Measurements from ENCODE around the gene HOXA13. TPM values are rescaled to one million over a fixed set of nuclear protein-coding genes. Genes with fewer than 3 reads are reported as not detected.

The HOXA13 gene
- total and polyA plus RNA-seq, 4 donors: 0.02 TPM; not detected in 3

DNA sequence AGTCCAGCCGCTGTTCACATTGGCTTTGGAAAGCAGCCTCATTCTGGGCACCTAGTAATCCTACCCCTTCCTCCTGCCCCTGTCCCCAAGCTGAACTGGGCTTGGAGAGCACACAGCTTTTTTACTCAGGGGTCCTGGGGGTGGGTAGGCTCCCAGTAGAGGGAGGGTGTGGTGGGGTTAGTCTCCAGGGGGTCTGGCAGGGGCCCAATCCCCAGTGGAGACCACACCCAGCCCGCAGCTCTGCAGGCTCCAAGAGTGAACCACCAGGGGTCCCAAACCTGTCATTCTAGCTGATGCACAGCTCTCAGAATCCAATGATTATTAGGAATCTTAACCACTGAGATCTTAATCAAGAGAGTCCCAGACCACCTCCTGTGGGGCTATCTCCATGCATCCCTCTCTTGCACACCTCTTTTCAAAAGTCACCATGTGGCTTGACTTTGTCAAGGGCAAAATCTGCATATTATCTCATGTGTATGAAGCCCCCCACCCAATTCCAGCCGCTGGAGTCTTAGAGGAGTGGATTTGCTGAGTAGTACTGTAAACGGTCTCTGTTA, 17.5 kb downstream of the HOXA13 start:
- peaks cover 17 to 56% (median 26%) of the 10 kb centered on the region in 4 donors for H3K27me3 ChIP-seq (ENCODE audit: control insufficient read depth in 4 of 4, insufficient read depth in 4 of 4, low read length in 3 of 4)
- no peak overlapping the region for H3K27ac ChIP-seq (ENCODE audit: low read depth in 1 of 2, low read length in 2 of 2)
- H3K9me3 ChIP-seq (ENCODE audit: control insufficient read depth in 4 of 4, low read length in 3 of 4): peaks cover 0 to 4% (median 0%) of the 10 kb centered on the region in 4 donors
- no peaks in the 10 kb centered on the region for H3K36me3 ChIP-seq (ENCODE audit: control insufficient read depth in 4 of 4, insufficient read depth in 3 of 4, low read depth in 1 of 4, low read length in 3 of 4)
- TF ChIP-seq TAF1 (conservative IDR thresholded peaks at IDR 0.05) (no peak), SP1 (IDR thresholded peaks at IDR 0.05) (no peak), NR2F2 (IDR thresholded peaks at IDR 0.05) (no peak), HNF4A (conservative IDR thresholded peaks at IDR 0.05) (no peak), RXRA (IDR thresholded peaks at IDR 0.05) (no peak), EGR1 (IDR thresholded peaks at IDR 0.05; ENCODE audit: low read depth in 2 of 2) (no peak), YY1 (IDR thresholded peaks at IDR 0.05) (no peak), FOXA1 (IDR thresholded peaks at IDR 0.05) (no peak), FOXA2 (IDR thresholded peaks at IDR 0.05) (no peak), HNF4G (IDR thresholded peaks at IDR 0.05) (no peak), JUND (IDR thresholded peaks at IDR 0.05) (no peak)
- TF ChIP-seq, protein P1, sequence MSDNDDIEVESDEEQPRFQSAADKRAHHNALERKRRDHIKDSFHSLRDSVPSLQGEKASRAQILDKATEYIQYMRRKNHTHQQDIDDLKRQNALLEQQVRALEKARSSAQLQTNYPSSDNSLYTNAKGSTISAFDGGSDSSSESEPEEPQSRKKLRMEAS (IDR thresholded peaks at IDR 0.05): no peak
- TF ChIP-seq, protein P2, sequence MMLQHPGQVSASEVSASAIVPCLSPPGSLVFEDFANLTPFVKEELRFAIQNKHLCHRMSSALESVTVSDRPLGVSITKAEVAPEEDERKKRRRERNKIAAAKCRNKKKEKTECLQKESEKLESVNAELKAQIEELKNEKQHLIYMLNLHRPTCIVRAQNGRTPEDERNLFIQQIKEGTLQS (IDR thresholded peaks at IDR 0.05): no peak
- WGBS: 20% methylated on average over 4 of the region's 4 CpGs
- H3K4me3 ChIP-seq (ENCODE audit: low read depth in 1 of 3, low read length in 3 of 3): no peak overlapping the region
- no peak overlapping the region for H3K9ac ChIP-seq (ENCODE audit: low read depth in 1 of 2, low read length in 2 of 2)
- no peak for DNase-seq (ENCODE audit: low spot score)
- H3K4me1 ChIP-seq (ENCODE audit: control insufficient read depth in 4 of 4, insufficient read depth in 4 of 4, low read length in 3 of 4): peaks cover 2 to 24% (median 14%) of the 10 kb centered on the region in 4 donors

DNA sequence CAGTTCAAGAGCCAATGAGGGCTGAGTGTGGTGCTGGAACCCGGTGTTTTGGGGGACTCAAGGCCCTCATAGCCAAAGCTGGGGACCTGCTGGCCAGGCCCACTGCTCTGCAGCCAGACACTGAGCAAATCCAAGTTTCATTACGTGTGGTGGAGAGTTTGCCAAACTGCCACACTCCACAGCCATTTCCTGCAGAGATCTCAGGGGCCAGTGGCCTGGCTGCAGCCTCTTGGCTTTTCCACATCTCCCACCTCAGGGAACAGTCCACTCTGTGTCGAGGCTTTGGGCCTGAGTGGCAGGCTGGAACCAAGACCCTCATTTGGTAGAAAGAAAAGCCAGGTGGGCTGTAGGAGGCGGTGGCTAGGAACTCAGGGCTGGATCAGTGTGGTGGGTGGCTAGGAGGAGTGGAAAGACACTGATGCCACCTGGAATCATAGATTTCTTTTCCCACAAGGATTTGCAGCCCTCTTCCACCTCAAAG, 18.1 kb downstream of the HOXA13 start:
- no peak for TF ChIP-seq HNF4A (conservative IDR thresholded peaks at IDR 0.05)
- TF ChIP-seq HNF4G (IDR thresholded peaks at IDR 0.05): no peak
- no peak for TF ChIP-seq TAF1 (conservative IDR thresholded peaks at IDR 0.05)
- TF ChIP-seq NR2F2 (IDR thresholded peaks at IDR 0.05): no peak
- Histone ChIP-seq H3K27me3 (ENCODE audit: control insufficient read depth in 4 of 4, insufficient read depth in 4 of 4, low read length in 3 of 4) (peaks cover 17 to 61% (median 25%) of the 10 kb centered on the region in 4 donors), H3K9ac (ENCODE audit: low read depth in 1 of 2, low read length in 2 of 2) (no peak overlapping the region), H3K4me3 (ENCODE audit: low read depth in 1 of 3, low read length in 3 of 3) (no peak overlapping the region), H3K36me3 (ENCODE audit: control insufficient read depth in 4 of 4, insufficient read depth in 3 of 4, low read depth in 1 of 4, low read length in 3 of 4) (no peaks in the 10 kb centered on the region), H3K4me1 (ENCODE audit: control insufficient read depth in 4 of 4, insufficient read depth in 4 of 4, low read length in 3 of 4) (peaks cover 2 to 24% (median 14%) of the 10 kb centered on the region in 4 donors), H3K27ac (ENCODE audit: low read depth in 1 of 2, low read length in 2 of 2) (no peak overlapping the region), H3K9me3 (ENCODE audit: control insufficient read depth in 4 of 4, low read length in 3 of 4) (peaks cover 0 to 4% (median 0%) of the 10 kb centered on the region in 4 donors)
- 40% methylated on average over 4 of the region's 4 CpGs for WGBS
- no peak for DNase-seq (ENCODE audit: low spot score)

DNA sequence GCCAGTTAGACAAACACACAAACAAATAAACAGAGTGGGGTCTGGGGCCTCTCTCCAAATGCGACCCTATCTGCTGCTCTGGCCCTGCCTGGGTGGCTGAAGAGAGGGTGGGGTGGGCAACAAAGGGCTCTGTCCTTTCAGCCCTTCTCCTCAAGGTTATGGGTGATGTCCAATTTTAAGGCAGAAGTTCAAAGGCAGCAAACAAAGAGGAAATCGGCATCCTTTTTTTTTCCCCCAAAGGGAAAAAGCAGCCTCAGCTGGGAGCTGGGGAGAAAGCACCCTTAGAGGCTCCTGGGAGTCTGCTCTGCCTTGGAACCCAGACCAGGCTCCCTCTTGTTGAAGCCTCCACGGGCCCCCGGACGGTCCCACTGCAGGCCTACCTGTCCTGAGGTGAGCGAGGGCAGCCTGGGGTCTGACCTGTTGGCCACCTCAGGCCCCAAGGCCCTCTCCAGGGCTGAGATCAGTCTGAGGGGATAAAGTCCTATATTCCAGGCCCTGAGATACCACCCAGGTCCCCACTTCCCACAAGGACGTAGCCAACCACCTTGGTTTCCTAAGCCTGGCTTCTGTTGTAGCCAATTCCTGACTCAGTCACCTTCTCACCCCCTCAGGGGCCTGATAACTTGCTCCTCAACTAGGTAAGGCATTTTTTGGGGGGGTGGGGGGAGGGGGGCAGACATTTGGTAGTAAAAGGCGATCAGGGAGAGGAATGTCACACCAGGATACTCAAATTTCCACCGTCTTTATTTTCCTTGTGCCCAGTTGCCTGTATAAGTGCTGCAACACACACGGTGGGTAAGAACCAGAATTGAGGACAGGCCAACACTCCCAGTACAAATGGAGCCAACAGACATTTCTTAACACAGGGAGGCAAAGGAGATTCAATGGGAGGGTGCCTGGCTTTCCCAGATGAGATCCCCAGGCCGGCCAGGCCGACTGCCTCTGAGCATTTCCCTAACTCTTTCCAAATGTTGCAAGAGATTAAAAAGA, 19.2 kb downstream of the HOXA13 start:
- peaks cover 2 to 24% (median 14%) of the 10 kb centered on the region in 4 donors for H3K4me1 ChIP-seq (ENCODE audit: control insufficient read depth in 4 of 4, insufficient read depth in 4 of 4, low read length in 3 of 4)
- peaks cover 18 to 68% (median 25%) of the 10 kb centered on the region in 4 donors for H3K27me3 ChIP-seq (ENCODE audit: control insufficient read depth in 4 of 4, insufficient read depth in 4 of 4, low read length in 3 of 4)
- H3K9ac ChIP-seq (ENCODE audit: low read depth in 1 of 2, low read length in 2 of 2): no peak overlapping the region
- H3K36me3 ChIP-seq (ENCODE audit: control insufficient read depth in 4 of 4, insufficient read depth in 3 of 4, low read depth in 1 of 4, low read length in 3 of 4): no peaks in the 10 kb centered on the region
- H3K9me3 ChIP-seq (ENCODE audit: control insufficient read depth in 4 of 4, low read length in 3 of 4): peaks cover 0 to 4% (median 0%) of the 10 kb centered on the region in 4 donors
- no peak for DNase-seq (ENCODE audit: low spot score)
- no peak overlapping the region for H3K27ac ChIP-seq (ENCODE audit: low read depth in 1 of 2, low read length in 2 of 2)
- 37% methylated on average over 12 of the region's 12 CpGs for WGBS
- no peak overlapping the region for H3K4me3 ChIP-seq (ENCODE audit: low read depth in 1 of 3, low read length in 3 of 3)
- TF ChIP-seq HNF4A (conservative IDR thresholded peaks at IDR 0.05) (no peak), YY1 (IDR thresholded peaks at IDR 0.05) (no peak), RAD21 (IDR thresholded peaks at IDR 0.05) (no peak), GABPA (IDR thresholded peaks at IDR 0.05 in 1 of 2, conservative IDR thresholded peaks at IDR 0.05 in 1 of 2) (no peak), NR2F2 (IDR thresholded peaks at IDR 0.05) (no peak), FOXA2 (IDR thresholded peaks at IDR 0.05) (no peak), TAF1 (conservative IDR thresholded peaks at IDR 0.05) (no peak), EGR1 (IDR thresholded peaks at IDR 0.05; ENCODE audit: low read depth in 2 of 2) (no peak), HNF4G (IDR thresholded peaks at IDR 0.05) (no peak)
- TF ChIP-seq, protein P3, sequence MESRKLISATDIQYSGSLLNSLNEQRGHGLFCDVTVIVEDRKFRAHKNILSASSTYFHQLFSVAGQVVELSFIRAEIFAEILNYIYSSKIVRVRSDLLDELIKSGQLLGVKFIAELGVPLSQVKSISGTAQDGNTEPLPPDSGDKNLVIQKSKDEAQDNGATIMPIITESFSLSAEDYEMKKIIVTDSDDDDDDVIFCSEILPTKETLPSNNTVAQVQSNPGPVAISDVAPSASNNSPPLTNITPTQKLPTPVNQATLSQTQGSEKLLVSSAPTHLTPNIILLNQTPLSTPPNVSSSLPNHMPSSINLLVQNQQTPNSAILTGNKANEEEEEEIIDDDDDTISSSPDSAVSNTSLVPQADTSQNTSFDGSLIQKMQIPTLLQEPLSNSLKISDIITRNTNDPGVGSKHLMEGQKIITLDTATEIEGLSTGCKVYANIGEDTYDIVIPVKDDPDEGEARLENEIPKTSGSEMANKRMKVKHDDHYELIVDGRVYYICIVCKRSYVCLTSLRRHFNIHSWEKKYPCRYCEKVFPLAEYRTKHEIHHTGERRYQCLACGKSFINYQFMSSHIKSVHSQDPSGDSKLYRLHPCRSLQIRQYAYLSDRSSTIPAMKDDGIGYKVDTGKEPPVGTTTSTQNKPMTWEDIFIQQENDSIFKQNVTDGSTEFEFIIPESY (IDR thresholded peaks at IDR 0.05): no peak
- TF ChIP-seq, protein P4, sequence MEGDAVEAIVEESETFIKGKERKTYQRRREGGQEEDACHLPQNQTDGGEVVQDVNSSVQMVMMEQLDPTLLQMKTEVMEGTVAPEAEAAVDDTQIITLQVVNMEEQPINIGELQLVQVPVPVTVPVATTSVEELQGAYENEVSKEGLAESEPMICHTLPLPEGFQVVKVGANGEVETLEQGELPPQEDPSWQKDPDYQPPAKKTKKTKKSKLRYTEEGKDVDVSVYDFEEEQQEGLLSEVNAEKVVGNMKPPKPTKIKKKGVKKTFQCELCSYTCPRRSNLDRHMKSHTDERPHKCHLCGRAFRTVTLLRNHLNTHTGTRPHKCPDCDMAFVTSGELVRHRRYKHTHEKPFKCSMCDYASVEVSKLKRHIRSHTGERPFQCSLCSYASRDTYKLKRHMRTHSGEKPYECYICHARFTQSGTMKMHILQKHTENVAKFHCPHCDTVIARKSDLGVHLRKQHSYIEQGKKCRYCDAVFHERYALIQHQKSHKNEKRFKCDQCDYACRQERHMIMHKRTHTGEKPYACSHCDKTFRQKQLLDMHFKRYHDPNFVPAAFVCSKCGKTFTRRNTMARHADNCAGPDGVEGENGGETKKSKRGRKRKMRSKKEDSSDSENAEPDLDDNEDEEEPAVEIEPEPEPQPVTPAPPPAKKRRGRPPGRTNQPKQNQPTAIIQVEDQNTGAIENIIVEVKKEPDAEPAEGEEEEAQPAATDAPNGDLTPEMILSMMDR (IDR thresholded peaks at IDR 0.05; ENCODE audit: low read depth, low read length, missing input control): no peak

Data from liver (tissue), 9 donors.